Small intestine (tissue), 7 donors: ENCODE measurements around the gene ATP8A2. TPM values are rescaled to one million over a fixed set of nuclear protein-coding genes. Genes with fewer than 3 reads are reported as not detected.

Experiments used
- DNase-seq, 2 donors: peaks; one replicate each; pipeline versions ENCODE4 v3.0.0 to v3.0.0-alpha.2; 2013
- FAIRE-seq: peaks from 2 replicates; lab custom pipeline; 2012; peaks lifted over from hg19 to GRCh38; lab: Jason Lieb, UNC
- H3K27ac ChIP-seq, 3 donors: one replicate each; pipeline ENCODE4 v1.5.1; 2013; ENCODE audit warnings: low read length in 2 of 3, mild to moderate bottlenecking in 2 of 3, control low read depth in 1 of 3, inconsistent platforms in 1 of 3, low read depth in 1 of 3, moderate library complexity in 1 of 3
- H3K27me3 ChIP-seq, 3 donors: one replicate each; pipeline ENCODE4 v1.6.1; 2013; ENCODE audit warnings: low read length in 3 of 3, inconsistent platforms in 1 of 3; ENCODE audit not compliant: control insufficient read depth in 3 of 3, insufficient read depth in 3 of 3
- H3K36me3 ChIP-seq, 3 donors: one replicate each; pipeline ENCODE4 v1.6.1; 2013; ENCODE audit warnings: low read length in 3 of 3, inconsistent platforms in 1 of 3, low read depth in 1 of 3, mild to moderate bottlenecking in 1 of 3, moderate library complexity in 1 of 3; ENCODE audit not compliant: control insufficient read depth in 3 of 3, insufficient read depth in 2 of 3
- H3K4me1 ChIP-seq, 3 donors: one replicate each; pipeline ENCODE4 v1.6.1; 2013; ENCODE audit warnings: low read length in 2 of 3, inconsistent platforms in 1 of 3, low read depth in 1 of 3, mild to moderate bottlenecking in 1 of 3, moderate library complexity in 1 of 3; ENCODE audit not compliant: control insufficient read depth in 3 of 3, insufficient read depth in 2 of 3
- H3K4me3 ChIP-seq, 3 donors: one replicate each; pipeline ENCODE4 v1.5.1; 2013; ENCODE audit warnings: low read length in 3 of 3, control low read depth in 1 of 3, inconsistent platforms in 1 of 3, low read depth in 1 of 3, mild to moderate bottlenecking in 1 of 3, moderate library complexity in 1 of 3
- H3K9me3 ChIP-seq, 2 donors: one replicate each; pipeline ENCODE4 v1.6.1; 2013; ENCODE audit warnings: low read depth in 1 of 2, low read length in 1 of 2; ENCODE audit not compliant: control insufficient read depth in 2 of 2, insufficient read depth in 1 of 2
- WGBS, 3 donors: extraction: QIAGEN DNeasy Blood & Tissue Kit; methylation state at CpG; one replicate each; pipeline ENCODE4 v1.1.7; 2013; 5-methylcytosine and 5-hydroxymethylcytosine counted together
- polyA plus RNA-seq, 4 donors: library from polyadenylated mRNA; stranded (reverse) in 3 of 4; unstranded in 1 of 4; fragments of 200-250 nt in 3 of 4; fragments of 120-200 nt in 1 of 4; gene quantifications; one replicate each; pipeline versions ENCODE4 v1.2.1 to v1.2.3, GENCODE V29; 2013
- donor health status: healthy with polysubstance abuse.
- donor health status: control.
- donor health status: control.
- donor health status: Bipolar disorder and iron deficiency.
- donor health status: healthy.

ATP8A2 gene
- polyA plus RNA-seq, 4 donors = 0.72 to 0.79 TPM; not detected in 2

- FAIRE-seq = no peak
- Histone ChIP-seq H3K4me1 (peaks cover 0 to 2% (median 0%) of the 10 kb centered on the region in 3 donors), H3K9me3 (no peaks in the 10 kb centered on the region), H3K36me3 (no peaks in the 10 kb centered on the region), H3K4me3 (no peak overlapping the region), H3K27ac (no peak overlapping the region), H3K27me3 (peaks cover 0 to 2% (median 0%) of the 10 kb centered on the region in 3 donors)
- WGBS, 3 donors = 49 to 76% (median 62%) methylated on average over 2 of the region's 2 CpGs
- no peak for DNase-seq
These were observed 319.9 kb downstream of the ATP8A2 start for GRCh38 chr13:25691654-25692053.

GRCh38 chr13:25692099-25692498, 320.3 kb downstream of the ATP8A2 start:
- H3K27me3 ChIP-seq = peaks cover 0 to 2% (median 0%) of the 10 kb centered on the region in 3 donors
- H3K4me1 ChIP-seq = peaks cover 0 to 2% (median 0%) of the 10 kb centered on the region in 3 donors
- FAIRE-seq = no peak
- no peak overlapping the region for H3K27ac ChIP-seq
- no peaks in the 10 kb centered on the region for H3K9me3 ChIP-seq
- no peak overlapping the region for H3K4me3 ChIP-seq
- no peak for DNase-seq
- 53 to 69% (median 64%) methylated on average over 7 of the region's 7 CpGs for WGBS, 3 donors
- H3K36me3 ChIP-seq = no peaks in the 10 kb centered on the region

- no peaks in the 10 kb centered on the region for H3K36me3 ChIP-seq
- FAIRE-seq (no peak), DNase-seq (no peak)
- H3K27me3 ChIP-seq = no peaks in the 10 kb centered on the region
- H3K4me3 ChIP-seq = no peak overlapping the region
- 76 to 86% (median 82%) methylated on average over 9 of the region's 9 CpGs for WGBS, 3 donors
- no peak overlapping the region for H3K27ac ChIP-seq
- no peaks in the 10 kb centered on the region for H3K4me1 ChIP-seq
- H3K9me3 ChIP-seq = no peaks in the 10 kb centered on the region
These were observed 327.3 kb downstream of the ATP8A2 start for GRCh38 chr13:25699056-25699455.

- DNase-seq = no peak
- Histone ChIP-seq H3K27ac (no peak overlapping the region), H3K27me3 (no peaks in the 10 kb centered on the region), H3K4me1 (no peaks in the 10 kb centered on the region), H3K9me3 (no peaks in the 10 kb centered on the region), H3K4me3 (no peak overlapping the region), H3K36me3 (no peaks in the 10 kb centered on the region)
- no peak for FAIRE-seq
- 47 to 67% (median 51%) methylated on average over 2 of the region's 2 CpGs for WGBS, 3 donors
These were observed 327.8 kb downstream of the ATP8A2 start for GRCh38 chr13:25699600-25699999.

GRCh38 chr13:25701304-25701703, 329.5 kb downstream of the ATP8A2 start:
- no peaks in the 10 kb centered on the region for H3K27me3 ChIP-seq
- H3K4me1 ChIP-seq = no peaks in the 10 kb centered on the region
- no peak overlapping the region for H3K27ac ChIP-seq
- no peak for FAIRE-seq
- H3K9me3 ChIP-seq = no peaks in the 10 kb centered on the region
- no peak for DNase-seq
- H3K36me3 ChIP-seq = no peaks in the 10 kb centered on the region
- 28 to 59% (median 43%) methylated on average over 4 of the region's 4 CpGs for WGBS, 3 donors
- H3K4me3 ChIP-seq = no peak overlapping the region

GRCh38 chr13:25702386-25702785, 330.6 kb downstream of the ATP8A2 start:
- FAIRE-seq = no peak

GRCh38 chr13:25707726-25708125, 336.0 kb downstream of the ATP8A2 start:
- no peak overlapping the region for H3K4me3 ChIP-seq
- H3K4me1 ChIP-seq = no peaks in the 10 kb centered on the region
- 75 to 86% (median 77%) methylated on average over 1 of the region's 1 CpG for WGBS, 3 donors
- H3K36me3 ChIP-seq = no peaks in the 10 kb centered on the region
- no peak for DNase-seq
- H3K9me3 ChIP-seq = no peaks in the 10 kb centered on the region
- H3K27me3 ChIP-seq = no peaks in the 10 kb centered on the region
- FAIRE-seq = no peak
- no peak overlapping the region for H3K27ac ChIP-seq

More at GRCh38 chr13:25702386-25702785, 330.6 kb downstream of the ATP8A2 start:
- H3K27ac ChIP-seq = no peak overlapping the region
- no peaks in the 10 kb centered on the region for H3K9me3 ChIP-seq
- no peaks in the 10 kb centered on the region for H3K4me1 ChIP-seq
- H3K36me3 ChIP-seq = no peaks in the 10 kb centered on the region
- 73 to 87% (median 86%) methylated on average over 2 of the region's 2 CpGs for WGBS, 3 donors
- no peak overlapping the region for H3K4me3 ChIP-seq
- DNase-seq = no peak
- H3K27me3 ChIP-seq = no peaks in the 10 kb centered on the region

GRCh38 chr13:25708268-25708667, 336.5 kb downstream of the ATP8A2 start:
- DNase-seq (no peak), FAIRE-seq (no peak)

GRCh38 chr13:25709088-25709487, 337.3 kb downstream of the ATP8A2 start:
- H3K36me3 ChIP-seq = no peaks in the 10 kb centered on the region
- no peaks in the 10 kb centered on the region for H3K9me3 ChIP-seq
- 20 to 55% (median 41%) methylated on average over 2 of the region's 2 CpGs for WGBS, 3 donors
- FAIRE-seq = no peak
- no peak overlapping the region for H3K4me3 ChIP-seq
- no peaks in the 10 kb centered on the region for H3K27me3 ChIP-seq
- no peak for DNase-seq
- no peak overlapping the region for H3K27ac ChIP-seq
- no peaks in the 10 kb centered on the region for H3K4me1 ChIP-seq

More at GRCh38 chr13:25708268-25708667, 336.5 kb downstream of the ATP8A2 start:
- Histone ChIP-seq H3K9me3 (no peaks in the 10 kb centered on the region), H3K27ac (no peak overlapping the region), H3K36me3 (no peaks in the 10 kb centered on the region), H3K4me1 (no peaks in the 10 kb centered on the region), H3K4me3 (no peak overlapping the region), H3K27me3 (no peaks in the 10 kb centered on the region)
- WGBS, 3 donors = 75 to 89% (median 83%) methylated on average over 1 of the region's 1 CpG
